Measurements from ENCODE around the gene NANOS1. TPM values are rescaled to one million over a fixed set of nuclear protein-coding genes. Genes with fewer than 3 reads are reported as not detected.

Gene NANOS1
- total and polyA plus RNA-seq, 7 donors: 0.69 to 4.7 (median 3.9) TPM; not detected in 2

- no peak overlapping the region for H3K4me3 ChIP-seq
- no peaks in the 10 kb centered on the region for H3K9me3 ChIP-seq
- intact Hi-C loops (cut with DNase I): loop anchor here (5.0 kb wide), 1 partner anchor 46 kb away; no protein-coding TSS in a partner anchor
- H3K27me3 ChIP-seq: no peaks in the 10 kb centered on the region
- 73 to 83% methylated on average over 7 of the region's 7 CpGs for WGBS, 2 donors
- no peak for TF ChIP-seq CTCF (IDR thresholded peaks at IDR 0.05)
- TF ChIP-seq POLR2AphosphoS5 (IDR thresholded peaks at IDR 0.05): no peak
- TF ChIP-seq POLR2A (IDR thresholded peaks at IDR 0.05): no peak
- TF ChIP-seq EP300 (IDR thresholded peaks at IDR 0.05): no peak
- DNase-seq: no peak
- no peak overlapping the region for H3K27ac ChIP-seq
- peaks cover 0 to 37% (median 31%) of the 10 kb centered on the region in 4 donors for H3K4me1 ChIP-seq
- H3K36me3 ChIP-seq: peaks cover 5 to 27% (median 12%) of the 10 kb centered on the region in 4 donors
Observed at GRCh38 chr10:119031496-119032059, 2.1 kb downstream of the NANOS1 start.

GRCh38 chr10:119039161-119039560, 9.6 kb downstream of the NANOS1 start:
- 81 to 89% methylated on average over 1 of the region's 1 CpG for WGBS, 2 donors

GRCh38 chr10:119041326-119041725, 11.8 kb downstream of the NANOS1 start:
- H3K36me3 ChIP-seq: peaks cover 58 to 100% (median 80%) of the 10 kb centered on the region in 4 donors
- no peak for DNase-seq
- no peak overlapping the region for H3K4me3 ChIP-seq
- H3K27ac ChIP-seq: no peak overlapping the region
- no peak for TF ChIP-seq POLR2AphosphoS5 (IDR thresholded peaks at IDR 0.05)
- no peak for TF ChIP-seq EP300 (IDR thresholded peaks at IDR 0.05)
- TF ChIP-seq CTCF (IDR thresholded peaks at IDR 0.05): no peak
- intact Hi-C loops (cut with DNase I): no loop called here
- H3K27me3 ChIP-seq: no peaks in the 10 kb centered on the region
- WGBS, 2 donors: 92 to 93% methylated on average over 4 of the region's 4 CpGs
- H3K9me3 ChIP-seq: no peaks in the 10 kb centered on the region
- no peaks in the 10 kb centered on the region for H3K4me1 ChIP-seq

More at GRCh38 chr10:119039161-119039560, 9.6 kb downstream of the NANOS1 start:
- Histone ChIP-seq H3K27ac (no peak overlapping the region), H3K4me3 (no peak overlapping the region), H3K9me3 (no peaks in the 10 kb centered on the region), H3K36me3 (peaks cover 54 to 96% (median 74%) of the 10 kb centered on the region in 4 donors), H3K27me3 (no peaks in the 10 kb centered on the region), H3K4me1 (no peaks in the 10 kb centered on the region)
- intact Hi-C loops (cut with DNase I): loop anchor here (2.0 kb wide), 1 partner anchor 28 kb away; no protein-coding TSS in a partner anchor
- DNase-seq: no peak
- TF ChIP-seq POLR2A (IDR thresholded peaks at IDR 0.05) (no peak), CTCF (IDR thresholded peaks at IDR 0.05) (no peak), EP300 (IDR thresholded peaks at IDR 0.05) (no peak), POLR2AphosphoS5 (IDR thresholded peaks at IDR 0.05) (no peak)

- H3K4me3 ChIP-seq: no peak overlapping the region
- no peaks in the 10 kb centered on the region for H3K9me3 ChIP-seq
- WGBS, 2 donors: 96% methylated on average over 26 of the region's 26 CpGs
- H3K27me3 ChIP-seq: no peaks in the 10 kb centered on the region
- peaks cover 53 to 100% (median 79%) of the 10 kb centered on the region in 4 donors for H3K36me3 ChIP-seq
- no peaks in the 10 kb centered on the region for H3K4me1 ChIP-seq
- DNase-seq: no peak
- intact Hi-C loops (cut with DNase I): no loop called here
- no peak overlapping the region for H3K27ac ChIP-seq
- TF ChIP-seq EP300 (IDR thresholded peaks at IDR 0.05) (no peak), CTCF (IDR thresholded peaks at IDR 0.05) (no peak), POLR2A (IDR thresholded peaks at IDR 0.05) (no peak), POLR2AphosphoS5 (IDR thresholded peaks at IDR 0.05) (no peak)
Observed at GRCh38 chr10:119042169-119042568, 12.7 kb downstream of the NANOS1 start.

GRCh38 chr10:119045561-119045960, 16.0 kb downstream of the NANOS1 start:
- 87 to 95% methylated on average over 7 of the region's 7 CpGs for WGBS, 2 donors
- H3K27ac ChIP-seq: no peak overlapping the region
- no peak overlapping the region for H3K4me3 ChIP-seq
- H3K27me3 ChIP-seq: no peaks in the 10 kb centered on the region
- H3K4me1 ChIP-seq: no peaks in the 10 kb centered on the region
- peaks cover 31 to 100% (median 79%) of the 10 kb centered on the region in 4 donors for H3K36me3 ChIP-seq
- no peak for DNase-seq
- intact Hi-C loops (cut with DNase I): no loop called here
- no peaks in the 10 kb centered on the region for H3K9me3 ChIP-seq
- TF ChIP-seq POLR2A (IDR thresholded peaks at IDR 0.05) (no peak), POLR2AphosphoS5 (IDR thresholded peaks at IDR 0.05) (no peak), EP300 (IDR thresholded peaks at IDR 0.05) (no peak), CTCF (IDR thresholded peaks at IDR 0.05) (no peak)

All from sigmoid colon (tissue), 7 donors.